WTC11 (cell line): ENCODE data around the gene SETD1A. TPM values are rescaled to one million over a fixed set of nuclear protein-coding genes. Genes with fewer than 3 reads are reported as not detected.

Experiments used
- ATAC-seq: fragments of 200-7000 bp; cut with Tn5 transposase; 2 replicates; pipeline ENCODE4 v1.10.0; 2021; ENCODE audit warnings: mild to moderate bottlenecking, moderate library complexity
- CTCF ChIA-PET: fragments of 300-600 bp; sonication (Branson Sonifier 250); formaldehyde crosslinking; loops from one replicate; lab custom pipeline; 2021; ENCODE audit warnings: antibody characterized with exemption; lab: Charles Lee
- POLR2A ChIA-PET: fragments of 350-600 bp; sonication (Branson Sonifier 250); formaldehyde crosslinking; loops from one replicate; lab custom pipeline; 2021; ENCODE audit warnings: antibody characterized with exemption; lab: Charles Lee
- DNase-seq: peaks from one replicate; pipeline ENCODE4 v3.0.0; 2021; ENCODE audit warnings: low spot score
- H3K27ac Mint-ChIP-seq: 2 replicates; pipeline ENCODE4 v1.8.0; 2021; ENCODE audit warnings: mixed read lengths
- H3K27me3 Mint-ChIP-seq: 2 replicates; pipeline ENCODE4 v1.8.0; 2021; ENCODE audit warnings: low read depth, mild to moderate bottlenecking, moderate library complexity, mixed read lengths
- H3K36me3 Mint-ChIP-seq: 2 replicates; pipeline ENCODE4 v1.8.0; 2021; ENCODE audit warnings: mixed read lengths
- H3K4me1 Mint-ChIP-seq: 2 replicates; pipeline ENCODE4 v1.8.0; 2022; ENCODE audit warnings: mixed read lengths
- H3K4me3 Mint-ChIP-seq: 2 replicates; pipeline ENCODE4 v1.8.0; 2021; ENCODE audit warnings: mild to moderate bottlenecking, moderate library complexity, mixed read lengths
- H3K9me3 Mint-ChIP-seq: 2 replicates; pipeline ENCODE4 v1.8.0; 2021; ENCODE audit warnings: mixed read lengths
- ATF1 ChIP-seq: sonication (generic); formaldehyde crosslinking; IDR thresholded peaks from 2 replicates; pipeline ENCODE4 v1.8.1; 2023; ENCODE audit warnings: mild to moderate bottlenecking, moderate library complexity, missing genetic modification reagents
- CBFB ChIP-seq: sonication (generic); formaldehyde crosslinking; IDR thresholded peaks from 2 replicates; pipeline ENCODE4 v1.8.1; 2022; ENCODE audit warnings: mild to moderate bottlenecking, low read depth, missing genetic modification reagents
- EMX1 ChIP-seq: fragments of 250-450 bp; sonication (Bioruptor Pico); IDR thresholded peaks from 2 replicates; pipeline ENCODE4 v1.8.0; 2021; ENCODE audit warnings: mild to moderate bottlenecking
- ETV6 ChIP-seq: sonication (generic); formaldehyde crosslinking; IDR thresholded peaks from 2 replicates; pipeline ENCODE4 v1.8.1; 2022; ENCODE audit warnings: mild to moderate bottlenecking, missing genetic modification reagents
- FOXJ3 ChIP-seq: sonication (generic); formaldehyde crosslinking; IDR thresholded peaks from 2 replicates; pipeline ENCODE4 v1.9.0; 2021; ENCODE audit warnings: missing genetic modification reagents, mild to moderate bottlenecking, borderline replicate concordance
- GRHL2 ChIP-seq: fragments of 250-450 bp; sonication (Bioruptor Pico); IDR thresholded peaks from 2 replicates; pipeline ENCODE4 v1.8.0; 2022; ENCODE audit warnings: mild to moderate bottlenecking, moderate library complexity; ENCODE audit not compliant: insufficient replicate concordance, severe bottlenecking
- GTF2I ChIP-seq: fragments of 250-450 bp; sonication (Bioruptor Pico); conservative IDR thresholded peaks from 2 replicates; pipeline ENCODE4 v1.4.0; 2021; ENCODE audit warnings: mild to moderate bottlenecking
- JAZF1 ChIP-seq: fragments of 250-450 bp; sonication (Bioruptor Pico); IDR thresholded peaks from 2 replicates; pipeline ENCODE4 v1.9.0; 2021; ENCODE audit warnings: moderate library complexity, mild to moderate bottlenecking, inconsistent platforms
- KAT7 ChIP-seq: sonication (generic); formaldehyde crosslinking; IDR thresholded peaks from 2 replicates; pipeline ENCODE4 v1.8.1; 2023; ENCODE audit warnings: missing genetic modification reagents, mild to moderate bottlenecking, borderline replicate concordance
- NFATC4 ChIP-seq: fragments of 250-450 bp; sonication (Bioruptor Pico); IDR thresholded peaks from 2 replicates; pipeline ENCODE4 v1.9.0; 2021; ENCODE audit warnings: mild to moderate bottlenecking
- NR1H2 ChIP-seq: sonication (generic); formaldehyde crosslinking; IDR thresholded peaks from 2 replicates; pipeline ENCODE4 v1.9.0; 2021; ENCODE audit warnings: mild to moderate bottlenecking, moderate library complexity, missing genetic modification reagents
- SMAD3 ChIP-seq: sonication (generic); formaldehyde crosslinking; IDR thresholded peaks from 2 replicates; pipeline ENCODE4 v1.8.0; 2022; ENCODE audit warnings: missing genetic modification reagents, mild to moderate bottlenecking, borderline replicate concordance
- SMAD4 ChIP-seq: sonication (generic); formaldehyde crosslinking; IDR thresholded peaks from 2 replicates; pipeline ENCODE4 v1.8.0; 2022; ENCODE audit warnings: mild to moderate bottlenecking, missing genetic modification reagents
- SP1 ChIP-seq: sonication (generic); formaldehyde crosslinking; conservative IDR thresholded peaks from 2 replicates; pipeline ENCODE4 v1.8.1; 2022; ENCODE audit warnings: missing genetic modification reagents
- TEAD1 ChIP-seq: sonication (generic); formaldehyde crosslinking; IDR thresholded peaks from 2 replicates; pipeline ENCODE4 v1.8.0; 2022; ENCODE audit warnings: mild to moderate bottlenecking, missing genetic modification reagents
- TEAD4 ChIP-seq: sonication (generic); formaldehyde crosslinking; IDR thresholded peaks from 2 replicates; pipeline ENCODE4 v1.8.0; 2022; ENCODE audit warnings: mild to moderate bottlenecking, missing genetic modification reagents
- TP53 ChIP-seq: sonication (generic); formaldehyde crosslinking; IDR thresholded peaks from 2 replicates; pipeline ENCODE4 v1.8.1; 2023; ENCODE audit warnings: mild to moderate bottlenecking, missing genetic modification reagents
- ZNF219 ChIP-seq: sonication (generic); formaldehyde crosslinking; IDR thresholded peaks from 2 replicates; pipeline ENCODE4 v1.8.0; 2023; ENCODE audit warnings: missing genetic modification reagents, mild to moderate bottlenecking, borderline replicate concordance
- ZNF232 ChIP-seq: sonication (generic); formaldehyde crosslinking; IDR thresholded peaks from 2 replicates; pipeline ENCODE4 v1.8.0; 2022; ENCODE audit warnings: mild to moderate bottlenecking, missing genetic modification reagents
- total RNA-seq: library from RNA; stranded (reverse); gene quantifications from 3 replicates; pipeline ENCODE4 v1.2.3, GENCODE V29; 2021
- TF ChIP-seq, protein P1 (sequence below): sonication (generic); formaldehyde crosslinking; IDR thresholded peaks from 2 replicates; pipeline ENCODE4 v1.8.1; 2022; ENCODE audit warnings: missing genetic modification reagents, borderline replicate concordance
- TF ChIP-seq, protein P2 (sequence below): fragments of 250-450 bp; sonication (Bioruptor Pico); IDR thresholded peaks from 2 replicates; pipeline ENCODE4 v2.1.2; 2022; ENCODE audit warnings: mild to moderate bottlenecking, moderate library complexity
- TF ChIP-seq, protein P3 (sequence below): sonication (generic); formaldehyde crosslinking; IDR thresholded peaks from 2 replicates; pipeline ENCODE4 v1.8.1; 2022; ENCODE audit warnings: low read depth, missing genetic modification reagents, borderline replicate concordance
- TF ChIP-seq, protein P4 (sequence below): sonication (generic); formaldehyde crosslinking; conservative IDR thresholded peaks from 2 replicates; pipeline ENCODE4 v1.8.1; 2022; ENCODE audit warnings: mild to moderate bottlenecking, missing genetic modification reagents
- TF ChIP-seq, protein P5 (sequence below): sonication (generic); formaldehyde crosslinking; IDR thresholded peaks from 2 replicates; pipeline ENCODE4 v1.8.0; 2023; ENCODE audit warnings: missing genetic modification reagents
- TF ChIP-seq, protein P6 (sequence below): fragments of 250-450 bp; sonication (Bioruptor Pico); IDR thresholded peaks from 2 replicates; pipeline ENCODE4 v1.9.0; 2021; ENCODE audit warnings: mild to moderate bottlenecking
- TF ChIP-seq, protein P7 (sequence below): fragments of 200-600 bp; IDR thresholded peaks from 2 replicates; pipeline ENCODE4 v1.8.0; 2022; ENCODE audit warnings: antibody characterized with exemption

The SETD1A gene
- total RNA-seq, 1 experiment from 2014 or later, result 31.1 TPM

DNA sequence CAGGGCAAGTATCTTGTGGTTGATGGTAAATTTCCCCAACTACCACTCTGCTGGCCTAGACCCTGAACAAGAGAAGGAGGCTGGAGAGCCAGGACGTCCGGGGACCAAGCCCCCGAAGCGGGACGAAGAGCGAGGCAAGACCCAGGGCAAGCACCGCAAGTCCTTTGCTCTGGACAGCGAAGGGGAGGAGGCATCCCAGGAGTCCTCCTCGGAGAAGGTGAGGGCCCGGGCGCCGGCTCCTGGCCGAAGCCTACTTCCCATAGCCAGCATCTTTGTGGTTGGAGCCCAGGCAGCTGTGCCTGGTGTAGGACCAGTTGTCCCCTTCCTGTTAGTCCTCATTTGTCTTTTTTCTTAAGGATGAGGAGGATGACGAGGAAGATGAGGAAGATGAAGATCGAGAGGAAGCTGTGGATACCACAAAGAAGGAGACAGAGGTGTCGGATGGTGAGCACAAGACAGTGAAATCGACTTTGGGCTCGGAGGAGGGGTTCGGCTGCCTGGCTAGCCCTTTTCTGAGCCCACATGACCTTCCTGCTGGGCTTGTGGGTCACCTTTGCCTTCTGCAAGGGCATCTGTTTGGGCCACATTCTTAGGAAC is 11.8 kb downstream of the SETD1A start:
- no peaks in the 10 kb centered on the region for H3K27me3 Mint-ChIP-seq
- no peaks in the 10 kb centered on the region for H3K4me1 Mint-ChIP-seq
- no peak overlapping the region for H3K27ac Mint-ChIP-seq
- TF ChIP-seq, protein P1, sequence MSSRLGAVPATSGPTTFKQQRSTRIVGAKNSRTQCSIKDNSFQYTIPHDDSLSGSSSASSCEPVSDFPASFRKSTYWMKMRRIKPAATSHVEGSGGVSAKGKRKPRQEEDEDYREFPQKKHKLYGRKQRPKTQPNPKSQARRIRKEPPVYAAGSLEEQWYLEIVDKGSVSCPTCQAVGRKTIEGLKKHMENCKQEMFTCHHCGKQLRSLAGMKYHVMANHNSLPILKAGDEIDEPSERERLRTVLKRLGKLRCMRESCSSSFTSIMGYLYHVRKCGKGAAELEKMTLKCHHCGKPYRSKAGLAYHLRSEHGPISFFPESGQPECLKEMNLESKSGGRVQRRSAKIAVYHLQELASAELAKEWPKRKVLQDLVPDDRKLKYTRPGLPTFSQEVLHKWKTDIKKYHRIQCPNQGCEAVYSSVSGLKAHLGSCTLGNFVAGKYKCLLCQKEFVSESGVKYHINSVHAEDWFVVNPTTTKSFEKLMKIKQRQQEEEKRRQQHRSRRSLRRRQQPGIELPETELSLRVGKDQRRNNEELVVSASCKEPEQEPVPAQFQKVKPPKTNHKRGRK (CRISPR knock-in tag), result no peak
- TF ChIP-seq GTF2I (CRISPR knock-in tag) (no peak), TEAD4 (CRISPR knock-in tag) (no peak), CBFB (CRISPR knock-in tag) (no peak), ATF1 (CRISPR knock-in tag) (no peak), ETV6 (CRISPR knock-in tag) (no peak), NFATC4 (no peak), GRHL2 (CRISPR knock-in tag) (no peak), NR1H2 (CRISPR knock-in tag) (no peak), ZNF232 (CRISPR knock-in tag) (no peak), JAZF1 (no peak), SP1 (no peak), FOXJ3 (no peak), EMX1 (CRISPR knock-in tag) (no peak)
- TF ChIP-seq, protein P2, sequence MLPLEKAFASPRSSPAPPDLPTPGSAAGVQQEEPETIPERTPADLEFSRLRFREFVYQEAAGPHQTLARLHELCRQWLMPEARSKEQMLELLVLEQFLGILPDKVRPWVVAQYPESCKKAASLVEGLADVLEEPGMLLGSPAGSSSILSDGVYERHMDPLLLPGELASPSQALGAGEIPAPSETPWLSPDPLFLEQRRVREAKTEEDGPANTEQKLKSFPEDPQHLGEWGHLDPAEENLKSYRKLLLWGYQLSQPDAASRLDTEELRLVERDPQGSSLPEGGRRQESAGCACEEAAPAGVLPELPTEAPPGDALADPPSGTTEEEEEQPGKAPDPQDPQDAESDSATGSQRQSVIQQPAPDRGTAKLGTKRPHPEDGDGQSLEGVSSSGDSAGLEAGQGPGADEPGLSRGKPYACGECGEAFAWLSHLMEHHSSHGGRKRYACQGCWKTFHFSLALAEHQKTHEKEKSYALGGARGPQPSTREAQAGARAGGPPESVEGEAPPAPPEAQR (CRISPR knock-in tag), result no peak
- TF ChIP-seq, protein P3, sequence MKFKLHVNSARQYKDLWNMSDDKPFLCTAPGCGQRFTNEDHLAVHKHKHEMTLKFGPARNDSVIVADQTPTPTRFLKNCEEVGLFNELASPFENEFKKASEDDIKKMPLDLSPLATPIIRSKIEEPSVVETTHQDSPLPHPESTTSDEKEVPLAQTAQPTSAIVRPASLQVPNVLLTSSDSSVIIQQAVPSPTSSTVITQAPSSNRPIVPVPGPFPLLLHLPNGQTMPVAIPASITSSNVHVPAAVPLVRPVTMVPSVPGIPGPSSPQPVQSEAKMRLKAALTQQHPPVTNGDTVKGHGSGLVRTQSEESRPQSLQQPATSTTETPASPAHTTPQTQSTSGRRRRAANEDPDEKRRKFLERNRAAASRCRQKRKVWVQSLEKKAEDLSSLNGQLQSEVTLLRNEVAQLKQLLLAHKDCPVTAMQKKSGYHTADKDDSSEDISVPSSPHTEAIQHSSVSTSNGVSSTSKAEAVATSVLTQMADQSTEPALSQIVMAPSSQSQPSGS (CRISPR knock-in tag), result no peak
- DNase-seq, result no peak
- H3K9me3 Mint-ChIP-seq, result no peaks in the 10 kb centered on the region
- no peak overlapping the region for H3K4me3 Mint-ChIP-seq
- POLR2A ChIA-PET, result no interaction called here
- H3K36me3 Mint-ChIP-seq, result peaks cover 71% of the 10 kb centered on the region
- CTCF ChIA-PET, result interaction anchor here (0.7 to 2.2 kb wide), 3 partner anchors 9 to 16 kb away, joined by 3 to 7 read pairs (median 3); partner anchors contain the start of gene HSD3B7
- ATAC-seq, result no peak

DNA sequence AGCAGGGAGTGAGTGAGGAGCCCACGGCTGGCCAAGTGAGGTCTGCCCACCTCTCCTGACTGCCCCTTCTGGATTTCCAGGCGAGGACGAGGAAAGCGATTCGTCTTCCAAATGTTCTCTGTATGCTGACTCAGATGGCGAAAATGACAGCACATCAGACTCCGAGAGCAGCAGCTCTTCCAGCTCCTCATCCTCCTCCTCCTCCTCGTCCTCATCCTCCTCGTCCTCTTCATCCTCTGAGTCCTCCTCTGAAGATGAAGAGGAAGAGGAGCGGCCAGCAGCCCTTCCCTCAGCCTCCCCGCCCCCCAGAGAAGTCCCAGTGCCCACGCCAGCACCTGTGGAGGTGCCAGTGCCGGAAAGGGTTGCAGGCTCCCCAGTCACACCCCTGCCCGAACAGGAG is 13.7 kb downstream of the SETD1A start:
- no peak overlapping the region for H3K4me3 Mint-ChIP-seq
- ATAC-seq (no peak), DNase-seq (no peak)
- no peaks in the 10 kb centered on the region for H3K9me3 Mint-ChIP-seq
- POLR2A ChIA-PET, result no interaction called here
- H3K27ac Mint-ChIP-seq, result no peak overlapping the region
- no peaks in the 10 kb centered on the region for H3K4me1 Mint-ChIP-seq
- no peaks in the 10 kb centered on the region for H3K27me3 Mint-ChIP-seq
- CTCF ChIA-PET, result interaction anchor here (1.2 kb wide), 1 partner anchor 13 kb away, joined by 3 read pairs; the partner anchor contains the start of gene HSD3B7
- peaks cover 72% of the 10 kb centered on the region for H3K36me3 Mint-ChIP-seq
- TF ChIP-seq, protein P4, sequence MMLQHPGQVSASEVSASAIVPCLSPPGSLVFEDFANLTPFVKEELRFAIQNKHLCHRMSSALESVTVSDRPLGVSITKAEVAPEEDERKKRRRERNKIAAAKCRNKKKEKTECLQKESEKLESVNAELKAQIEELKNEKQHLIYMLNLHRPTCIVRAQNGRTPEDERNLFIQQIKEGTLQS (CRISPR knock-in tag), result no peak
- TF ChIP-seq SMAD4, result no peak
- no peak for TF ChIP-seq TEAD1
- TF ChIP-seq, protein P5, sequence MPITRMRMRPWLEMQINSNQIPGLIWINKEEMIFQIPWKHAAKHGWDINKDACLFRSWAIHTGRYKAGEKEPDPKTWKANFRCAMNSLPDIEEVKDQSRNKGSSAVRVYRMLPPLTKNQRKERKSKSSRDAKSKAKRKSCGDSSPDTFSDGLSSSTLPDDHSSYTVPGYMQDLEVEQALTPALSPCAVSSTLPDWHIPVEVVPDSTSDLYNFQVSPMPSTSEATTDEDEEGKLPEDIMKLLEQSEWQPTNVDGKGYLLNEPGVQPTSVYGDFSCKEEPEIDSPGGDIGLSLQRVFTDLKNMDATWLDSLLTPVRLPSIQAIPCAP (CRISPR knock-in tag), result no peak
- TF ChIP-seq FOXJ3, result no peak
- TF ChIP-seq ZNF219 (CRISPR knock-in tag), result no peak
- no peak for TF ChIP-seq SMAD3 (CRISPR knock-in tag)
- TF ChIP-seq JAZF1, result no peak
- TF ChIP-seq, protein P6, sequence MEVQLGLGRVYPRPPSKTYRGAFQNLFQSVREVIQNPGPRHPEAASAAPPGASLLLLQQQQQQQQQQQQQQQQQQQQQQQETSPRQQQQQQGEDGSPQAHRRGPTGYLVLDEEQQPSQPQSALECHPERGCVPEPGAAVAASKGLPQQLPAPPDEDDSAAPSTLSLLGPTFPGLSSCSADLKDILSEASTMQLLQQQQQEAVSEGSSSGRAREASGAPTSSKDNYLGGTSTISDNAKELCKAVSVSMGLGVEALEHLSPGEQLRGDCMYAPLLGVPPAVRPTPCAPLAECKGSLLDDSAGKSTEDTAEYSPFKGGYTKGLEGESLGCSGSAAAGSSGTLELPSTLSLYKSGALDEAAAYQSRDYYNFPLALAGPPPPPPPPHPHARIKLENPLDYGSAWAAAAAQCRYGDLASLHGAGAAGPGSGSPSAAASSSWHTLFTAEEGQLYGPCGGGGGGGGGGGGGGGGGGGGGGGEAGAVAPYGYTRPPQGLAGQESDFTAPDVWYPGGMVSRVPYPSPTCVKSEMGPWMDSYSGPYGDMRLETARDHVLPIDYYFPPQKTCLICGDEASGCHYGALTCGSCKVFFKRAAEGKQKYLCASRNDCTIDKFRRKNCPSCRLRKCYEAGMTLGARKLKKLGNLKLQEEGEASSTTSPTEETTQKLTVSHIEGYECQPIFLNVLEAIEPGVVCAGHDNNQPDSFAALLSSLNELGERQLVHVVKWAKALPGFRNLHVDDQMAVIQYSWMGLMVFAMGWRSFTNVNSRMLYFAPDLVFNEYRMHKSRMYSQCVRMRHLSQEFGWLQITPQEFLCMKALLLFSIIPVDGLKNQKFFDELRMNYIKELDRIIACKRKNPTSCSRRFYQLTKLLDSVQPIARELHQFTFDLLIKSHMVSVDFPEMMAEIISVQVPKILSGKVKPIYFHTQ (CRISPR knock-in tag), result no peak
- TF ChIP-seq KAT7 (CRISPR knock-in tag), result no peak
- TF ChIP-seq, protein P7, sequence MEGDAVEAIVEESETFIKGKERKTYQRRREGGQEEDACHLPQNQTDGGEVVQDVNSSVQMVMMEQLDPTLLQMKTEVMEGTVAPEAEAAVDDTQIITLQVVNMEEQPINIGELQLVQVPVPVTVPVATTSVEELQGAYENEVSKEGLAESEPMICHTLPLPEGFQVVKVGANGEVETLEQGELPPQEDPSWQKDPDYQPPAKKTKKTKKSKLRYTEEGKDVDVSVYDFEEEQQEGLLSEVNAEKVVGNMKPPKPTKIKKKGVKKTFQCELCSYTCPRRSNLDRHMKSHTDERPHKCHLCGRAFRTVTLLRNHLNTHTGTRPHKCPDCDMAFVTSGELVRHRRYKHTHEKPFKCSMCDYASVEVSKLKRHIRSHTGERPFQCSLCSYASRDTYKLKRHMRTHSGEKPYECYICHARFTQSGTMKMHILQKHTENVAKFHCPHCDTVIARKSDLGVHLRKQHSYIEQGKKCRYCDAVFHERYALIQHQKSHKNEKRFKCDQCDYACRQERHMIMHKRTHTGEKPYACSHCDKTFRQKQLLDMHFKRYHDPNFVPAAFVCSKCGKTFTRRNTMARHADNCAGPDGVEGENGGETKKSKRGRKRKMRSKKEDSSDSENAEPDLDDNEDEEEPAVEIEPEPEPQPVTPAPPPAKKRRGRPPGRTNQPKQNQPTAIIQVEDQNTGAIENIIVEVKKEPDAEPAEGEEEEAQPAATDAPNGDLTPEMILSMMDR, result no peak
- no peak for TF ChIP-seq TP53 (CRISPR knock-in tag)
